Urothelium cell line (cell line): ENCODE measurements around the gene SPPL3.
"Not testable (repeated sequence)": the region's sequence is repeated elsewhere in the genome, so short reads cannot be mapped to it uniquely, and the experiment has no call there.

Experiments
- DNase-seq: peaks from one replicate; pipeline ENCODE4 v3.0.0; 2011; ENCODE audit warnings: low spot score, mixed read lengths
- FAIRE-seq: peaks from 2 replicates; lab custom pipeline; 2011; peaks lifted over from hg19 to GRCh38; lab: Jason Lieb, UNC

The SPPL3 gene

GRCh38 chr12:120845696-120846095 lies 58.5 kb downstream of the SPPL3 start:
- DNase-seq (no peak), FAIRE-seq (no peak)

GRCh38 chr12:120844768-120845449 lies 59.2 kb downstream of the SPPL3 start:
- FAIRE-seq = no peak
- no peak for DNase-seq

- no peak for DNase-seq
These were observed 59.9 kb downstream of the SPPL3 start for GRCh38 chr12:120844297-120844696.

GRCh38 chr12:120843472-120843871 lies 60.7 kb downstream of the SPPL3 start:
- FAIRE-seq (no peak), DNase-seq (no peak)

More at GRCh38 chr12:120844297-120844696, 59.9 kb downstream of the SPPL3 start:
- FAIRE-seq = no peak

GRCh38 chr12:120842595-120842994 lies 61.6 kb downstream of the SPPL3 start:
- DNase-seq (no peak), FAIRE-seq (no peak)

GRCh38 chr12:120841525-120841924 lies 62.6 kb downstream of the SPPL3 start:
- no peak for DNase-seq
- no peak for FAIRE-seq

GRCh38 chr12:120839503-120839902 lies 64.7 kb downstream of the SPPL3 start:
- DNase-seq (no peak), FAIRE-seq (no peak)

GRCh38 chr12:120838629-120839383 lies 65.4 kb downstream of the SPPL3 start:
- not testable (repeated sequence) for DNase-seq, FAIRE-seq

GRCh38 chr12:120836114-120836684 lies 68.0 kb downstream of the SPPL3 start:
- FAIRE-seq (no peak), DNase-seq (no peak)

GRCh38 chr12:120835657-120836056 lies 68.5 kb downstream of the SPPL3 start:
- DNase-seq = no peak
- FAIRE-seq = no peak

- DNase-seq (no peak), FAIRE-seq (no peak)
These were observed 68.9 kb downstream of the SPPL3 start for GRCh38 chr12:120835304-120835612.

GRCh38 chr12:120834489-120835303 lies 69.5 kb downstream of the SPPL3 start:
- FAIRE-seq (no peak), DNase-seq (no peak)

- DNase-seq (no peak), FAIRE-seq (no peak)
These were observed 70.3 kb downstream of the SPPL3 start for GRCh38 chr12:120833849-120834248.

GRCh38 chr12:120832737-120833136 lies 71.4 kb downstream of the SPPL3 start:
- DNase-seq (no peak), FAIRE-seq (no peak)

- FAIRE-seq = no peak
- DNase-seq = no peak
These were observed 72.4 kb downstream of the SPPL3 start for GRCh38 chr12:120831648-120832267.

GRCh38 chr12:120830966-120831365 lies 73.2 kb downstream of the SPPL3 start:
- FAIRE-seq = no peak
- DNase-seq = no peak

- DNase-seq (no peak), FAIRE-seq (no peak)
These were observed 73.9 kb downstream of the SPPL3 start for GRCh38 chr12:120830052-120830940.

- FAIRE-seq (no peak), DNase-seq (no peak)
These were observed 77.8 kb downstream of the SPPL3 start for GRCh38 chr12:120826335-120826734.

GRCh38 chr12:120825337-120825736 lies 78.8 kb downstream of the SPPL3 start:
- DNase-seq = no peak
- FAIRE-seq = no peak
